DND-41 (cell line): ENCODE data around the gene SH3BGR.

Experiments
- ATAC-seq: fragments of 200-7000 bp; cut with Tn5 transposase; 3 replicates; pipeline ENCODE4 v1.9.1; 2021; ENCODE audit warnings: low read depth; ENCODE audit not compliant: insufficient read depth
- DNase-seq: peaks from one replicate; pipeline ENCODE4 v3.0.0-alpha.2; 2020
- H2AFZ ChIP-seq: 2 replicates; pipeline ENCODE4 v1.6.0; 2012; ENCODE audit warnings: low read depth, low read length
- H3K27ac ChIP-seq: 2 replicates; pipeline ENCODE4 v1.5.1; 2012; ENCODE audit warnings: low read length, inconsistent platforms
- H3K27me3 ChIP-seq: fragments of 200-600 bp; sonication (generic); 2 replicates; pipeline ENCODE4 v1.6.0; 2012; ENCODE audit warnings: low read length, mild to moderate bottlenecking, inconsistent platforms; ENCODE audit not compliant: insufficient read depth, poor library complexity
- H3K36me3 ChIP-seq: 2 replicates; pipeline ENCODE4 v1.5.1; 2012; ENCODE audit warnings: low read length, inconsistent platforms; ENCODE audit not compliant: insufficient read depth
- H3K4me1 ChIP-seq: 2 replicates; pipeline ENCODE4 v1.5.1; 2012; ENCODE audit warnings: mild to moderate bottlenecking, low read length; ENCODE audit not compliant: insufficient read depth
- H3K4me2 ChIP-seq: 2 replicates; pipeline ENCODE4 v1.6.0; 2012; ENCODE audit warnings: mild to moderate bottlenecking, moderate library complexity, low read length, inconsistent platforms; ENCODE audit not compliant: insufficient read depth
- H3K4me3 ChIP-seq, 2 experiments: fragments of 200-600 bp in 1 of 2; shearing (Covaris generic) in 1 of 2; 2 replicates each; pipeline ENCODE4 v1.5.1; 2012 to 2016; ENCODE audit warnings: inconsistent platforms in 2 of 2, low read length in 2 of 2, mild to moderate bottlenecking in 2 of 2, low read depth in 1 of 2, moderate library complexity in 1 of 2
- H3K79me2 ChIP-seq: 2 replicates; pipeline ENCODE4 v1.6.0; 2012; ENCODE audit warnings: low read length, inconsistent platforms; ENCODE audit not compliant: insufficient read depth
- H3K9ac ChIP-seq: 2 replicates; pipeline ENCODE4 v1.6.0; 2012; ENCODE audit warnings: low read depth, mild to moderate bottlenecking, inconsistent platforms, low read length, moderate library complexity
- H3K9me3 ChIP-seq: 2 replicates; pipeline ENCODE4 v1.5.1; 2012; ENCODE audit warnings: low read length, moderate library complexity, mild to moderate bottlenecking, inconsistent platforms; ENCODE audit not compliant: insufficient read depth, severe bottlenecking
- H4K20me1 ChIP-seq: 2 replicates; pipeline ENCODE4 v1.6.0; 2012; ENCODE audit warnings: low read length; ENCODE audit not compliant: insufficient read depth
- CTCF ChIP-seq: IDR thresholded peaks from 2 replicates; pipeline ENCODE4 v1.5.1; 2012; ENCODE audit warnings: borderline replicate concordance, low read length, moderate library complexity, mild to moderate bottlenecking; ENCODE audit not compliant: poor library complexity, severe bottlenecking; ENCODE audit errors: extremely low read depth
- EZH2 ChIP-seq: IDR thresholded peaks from 3 replicates; pipeline ENCODE4 v1.6.1; 2012; ENCODE audit warnings: borderline replicate concordance, low read depth, mild to moderate bottlenecking, moderate library complexity, low read length, inconsistent platforms; ENCODE audit not compliant: severe bottlenecking

The SH3BGR gene

GRCh38 chr21:39546522-39546921 lies 94.8 kb downstream of the SH3BGR start:
- H3K4me3 ChIP-seq, result no peak overlapping the region
- TF ChIP-seq CTCF, result no peak
- no peak for TF ChIP-seq EZH2
- H4K20me1 ChIP-seq, result no peaks in the 10 kb centered on the region
- H3K4me2 ChIP-seq, result no peak overlapping the region
- H3K9ac ChIP-seq, result no peak overlapping the region
- H3K4me1 ChIP-seq, result no peaks in the 10 kb centered on the region
- H3K27ac ChIP-seq, result no peak overlapping the region
- H3K27me3 ChIP-seq, result no peaks in the 10 kb centered on the region
- no peaks in the 10 kb centered on the region for H3K9me3 ChIP-seq
- H3K79me2 ChIP-seq, result no peaks in the 10 kb centered on the region
- H3K36me3 ChIP-seq, result no peaks in the 10 kb centered on the region
- ATAC-seq, result no peak
- no peak overlapping the region for H2AFZ ChIP-seq
- no peak for DNase-seq

- H4K20me1 ChIP-seq, result no peaks in the 10 kb centered on the region
- H3K4me2 ChIP-seq, result no peak overlapping the region
- no peaks in the 10 kb centered on the region for H3K36me3 ChIP-seq
- no peak overlapping the region for H3K27ac ChIP-seq
- H3K79me2 ChIP-seq, result no peaks in the 10 kb centered on the region
- no peak overlapping the region for H3K9ac ChIP-seq
- no peak for DNase-seq
- no peak for ATAC-seq
- no peak overlapping the region for H2AFZ ChIP-seq
- no peak overlapping the region for H3K4me3 ChIP-seq
- H3K27me3 ChIP-seq, result peaks cover 4% of the 10 kb centered on the region
- no peaks in the 10 kb centered on the region for H3K4me1 ChIP-seq
- no peaks in the 10 kb centered on the region for H3K9me3 ChIP-seq
- no peak for TF ChIP-seq CTCF
- TF ChIP-seq EZH2, result no peak
Measured at GRCh38 chr21:39552856-39553255, 101.1 kb downstream of the SH3BGR start.

GRCh38 chr21:39553331-39553730 lies 101.6 kb downstream of the SH3BGR start:
- H3K4me1 ChIP-seq, result no peaks in the 10 kb centered on the region
- H3K79me2 ChIP-seq, result no peaks in the 10 kb centered on the region
- no peak overlapping the region for H3K4me3 ChIP-seq
- H3K4me2 ChIP-seq, result no peak overlapping the region
- ATAC-seq, result no peak
- TF ChIP-seq CTCF (no peak), EZH2 (no peak)
- peaks cover 4% of the 10 kb centered on the region for H3K27me3 ChIP-seq
- no peak overlapping the region for H3K9ac ChIP-seq
- DNase-seq, result no peak
- H3K27ac ChIP-seq, result no peak overlapping the region
- H4K20me1 ChIP-seq, result no peaks in the 10 kb centered on the region
- H3K36me3 ChIP-seq, result no peaks in the 10 kb centered on the region
- no peaks in the 10 kb centered on the region for H3K9me3 ChIP-seq
- H2AFZ ChIP-seq, result no peak overlapping the region
